Gastrocnemius medialis (tissue), 4 donors: Measurements from ENCODE around the gene C19orf25. TPM values are rescaled to one million over a fixed set of nuclear protein-coding genes. Genes with fewer than 3 reads are reported as not detected.
A peak's percentile ranks its signal among the peaks of the same experiment; 100 is the strongest.

Experiments used
- ATAC-seq, 2 donors: fragments of 150-250 bp; one replicate each; pipeline ENCODE4 v1.9.1; 2016
- DNase-seq, 2 donors: peaks; one replicate each; pipeline ENCODE4 v3.0.0-alpha.2; 2019
- H3K27ac ChIP-seq, 4 donors: fragments of 200-600 bp; sonication (generic); 1 replicate in 1 of 4; 2 replicates in 3 of 4; pipeline ENCODE4 v1.5.1; 2016 to 2018; ENCODE audit warnings: mild to moderate bottlenecking in 2 of 4, moderate library complexity in 1 of 4
- H3K27me3 ChIP-seq, 3 donors: fragments of 200-600 bp; sonication (generic) in 2 of 3; 1 replicate in 1 of 3; 2 replicates in 2 of 3; pipeline versions ENCODE4 v1.5.1 to v1.6.0; 2016 to 2019; ENCODE audit warnings: mild to moderate bottlenecking in 1 of 3, moderate library complexity in 1 of 3
- H3K36me3 ChIP-seq, 2 donors: fragments of 200-600 bp; sonication (generic) in 1 of 2; one replicate each; pipeline ENCODE4 v1.5.1; 2017 to 2018
- H3K4me1 ChIP-seq, 2 donors: fragments of 200-600 bp; sonication (generic) in 1 of 2; one replicate each; pipeline ENCODE4 v1.5.1; 2016 to 2017; ENCODE audit warnings: mild to moderate bottlenecking in 2 of 2
- H3K4me3 ChIP-seq, 4 donors: fragments of 200-600 bp; sonication (generic) in 3 of 4; 1 replicate in 1 of 4; 2 replicates in 3 of 4; pipeline ENCODE4 v1.5.1; 2016 to 2019; ENCODE audit warnings: mild to moderate bottlenecking in 2 of 4
- H3K9me3 ChIP-seq, 3 donors: fragments of 200-600 bp; sonication (generic) in 2 of 3; 1 replicate in 1 of 3; 2 replicates in 2 of 3; pipeline ENCODE4 v1.5.1; 2016 to 2019
- CTCF ChIP-seq, 5 experiments: fragments of 450-650 bp in 3 of 5; fragments of 200-600 bp in 2 of 5; sonication (generic) in 2 of 5; IDR thresholded peaks in 4 of 5; conservative IDR thresholded peaks in 1 of 5; 1 replicate in 4 of 5; 2 replicates in 1 of 5; pipeline ENCODE4 v1.5.1; 2016 to 2019; ENCODE audit warnings: antibody characterized with exemption in 5 of 5, mild to moderate bottlenecking in 3 of 5, moderate library complexity in 3 of 5
- POLR2A ChIP-seq, 2 donors: fragments of 450-650 bp; IDR thresholded peaks; one replicate each; pipeline ENCODE4 v1.6.1; 2017; ENCODE audit warnings: antibody characterized with exemption in 2 of 2, mild to moderate bottlenecking in 2 of 2, moderate library complexity in 2 of 2
- in situ Hi-C, 4 donors: fragments of 200-750 bp; cut with MboI; loops; one replicate each; pipeline versions ENCODE4 v1.15.0 to v1.8.0; 2017; ENCODE audit warnings: low sequenced_read_pairs in 4 of 4
- intact Hi-C: fragments of 100-400 bp; cut with DNase I; formaldehyde crosslinking; loops from one replicate; pipeline ENCODE4 v1.15.1; 2023; ENCODE audit warnings: low total_unique reads
- total RNA-seq, 4 donors: library from RNA; depleted of rRNA; stranded (reverse); fragments of >200 nt; gene quantifications; one replicate each; pipeline versions ENCODE4 v1.1.0 to v1.2.3, GENCODE V29; 2016

The C19orf25 gene
- total RNA-seq, 4 donors from 2014 or later: 18.7 to 25.7 (median 19.9) TPM

- H3K4me3 ChIP-seq: peak overlapping the region in 1 of 4 donors; percentile 16
- no peaks in the 10 kb centered on the region for H3K9me3 ChIP-seq
- DNase-seq (no peak), ATAC-seq (no peak)
- peaks cover 52 to 56% (median 54%) of the 10 kb centered on the region in 3 donors for H3K27me3 ChIP-seq
- H3K4me1 ChIP-seq: no peaks in the 10 kb centered on the region
- in situ Hi-C loops (no loop called here), intact Hi-C loops (no loop called here)
- no peak overlapping the region for H3K27ac ChIP-seq
- no peak for TF ChIP-seq POLR2A (IDR thresholded peaks at IDR 0.05)
- no peak for TF ChIP-seq CTCF (IDR thresholded peaks at IDR 0.05 in 4 of 5, conservative IDR thresholded peaks at IDR 0.05 in 1 of 5)
- H3K36me3 ChIP-seq: peaks cover 0 to 12% of the 10 kb centered on the region in 2 donors
Observed at GRCh38 chr19:1445932-1446712, 32.9 kb downstream of the C19orf25 start.

DNA sequence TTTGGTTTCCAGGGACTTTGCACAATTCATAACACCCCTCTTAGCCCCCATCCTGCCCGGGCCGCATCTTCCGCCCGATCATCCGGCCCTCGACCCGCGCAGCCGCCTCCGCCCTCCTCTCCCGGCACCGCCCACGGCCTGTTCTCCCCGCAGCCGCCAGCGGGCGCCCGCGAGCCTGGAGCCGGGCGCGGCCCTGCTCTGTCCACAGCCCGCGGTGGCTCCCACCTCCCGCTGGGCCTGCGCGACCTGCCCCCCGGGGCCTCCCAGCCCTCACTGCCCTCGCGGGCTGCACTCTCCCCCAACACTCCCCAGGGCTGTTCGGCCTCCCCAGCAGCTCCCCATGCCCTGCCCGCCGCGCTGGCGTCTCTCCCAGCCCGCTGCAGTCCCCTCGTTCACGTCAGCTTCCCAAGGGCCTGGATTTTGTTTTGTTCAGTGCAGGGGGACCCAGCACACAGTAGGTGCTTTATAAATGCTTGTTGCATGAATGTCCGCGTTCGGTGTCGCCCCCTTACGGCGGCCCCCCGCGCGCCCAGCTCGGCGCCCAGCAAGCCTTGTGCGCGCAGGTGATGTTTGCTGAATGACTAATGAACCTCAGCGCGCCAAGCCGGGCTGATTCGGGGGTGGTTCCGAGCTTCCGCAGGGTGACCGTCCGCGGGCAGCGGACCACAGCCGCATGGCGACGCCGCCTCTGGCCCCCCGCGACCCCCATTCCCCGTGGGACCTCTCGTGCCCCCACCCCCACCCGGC, 33.7 kb downstream of the C19orf25 start:
- DNase-seq: peak in 1 of 2 donors; percentile 43
- ATAC-seq: peak; percentile 83 to 89
- H3K36me3 ChIP-seq: peaks cover 0 to 19% of the 10 kb centered on the region in 2 donors
- in situ Hi-C loops (no loop called here), intact Hi-C loops (no loop called here)
- H3K4me1 ChIP-seq: no peaks in the 10 kb centered on the region
- no peak overlapping the region for H3K27ac ChIP-seq
- no peaks in the 10 kb centered on the region for H3K9me3 ChIP-seq
- H3K4me3 ChIP-seq: peak overlapping the region; percentile 16 to 60 (median 40)
- H3K27me3 ChIP-seq: peaks cover 45 to 48% (median 46%) of the 10 kb centered on the region in 3 donors
- TF ChIP-seq CTCF (IDR thresholded peaks at IDR 0.05 in 4 of 5, conservative IDR thresholded peaks at IDR 0.05 in 1 of 5): peak; percentile 75 to 92 (median 84)
- TF ChIP-seq POLR2A (IDR thresholded peaks at IDR 0.05): no peak

- Histone ChIP-seq H3K4me3 (no peak overlapping the region), H3K9me3 (no peaks in the 10 kb centered on the region), H3K36me3 (peaks cover 0 to 30% of the 10 kb centered on the region in 2 donors), H3K4me1 (peaks cover 14 to 23% of the 10 kb centered on the region in 2 donors), H3K27me3 (peaks cover 15% of the 10 kb centered on the region in 3 donors), H3K27ac (no peak overlapping the region)
- ATAC-seq: no peak
- intact Hi-C loops: no loop called here
- in situ Hi-C loops: no loop called here
- no peak for DNase-seq
- TF ChIP-seq CTCF (IDR thresholded peaks at IDR 0.05 in 4 of 5, conservative IDR thresholded peaks at IDR 0.05 in 1 of 5): no peak
- TF ChIP-seq POLR2A (IDR thresholded peaks at IDR 0.05): no peak
Observed at GRCh38 chr19:1441677-1442438, 37.2 kb downstream of the C19orf25 start.

DNA sequence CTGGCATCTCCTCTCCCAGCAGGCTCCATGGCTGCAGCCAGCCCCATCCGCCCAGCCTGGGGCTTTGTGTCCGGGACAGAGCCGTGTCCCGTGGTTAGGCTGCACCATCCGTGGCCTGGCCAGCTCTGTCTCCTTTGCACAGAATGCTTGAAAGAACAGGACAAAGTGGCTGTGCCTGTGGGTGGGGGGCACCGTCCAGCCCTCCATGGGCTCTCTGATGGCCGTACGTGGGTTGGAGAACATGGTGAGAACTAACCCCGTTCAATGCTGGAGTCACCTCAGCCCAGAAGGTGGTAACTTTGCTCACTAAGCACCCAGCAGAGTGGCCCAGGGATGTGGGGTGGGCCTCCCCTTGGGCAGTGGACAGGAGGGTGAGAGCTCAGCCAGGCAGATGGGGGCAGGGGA, 38.0 kb downstream of the C19orf25 start:
- no peak for TF ChIP-seq CTCF (IDR thresholded peaks at IDR 0.05 in 4 of 5, conservative IDR thresholded peaks at IDR 0.05 in 1 of 5)
- TF ChIP-seq POLR2A (IDR thresholded peaks at IDR 0.05): no peak
- Histone ChIP-seq H3K9me3 (no peaks in the 10 kb centered on the region), H3K27me3 (peaks cover 6 to 8% (median 7%) of the 10 kb centered on the region in 3 donors), H3K4me1 (peaks cover 14 to 29% of the 10 kb centered on the region in 2 donors), H3K4me3 (no peak overlapping the region), H3K36me3 (peaks cover 0 to 30% of the 10 kb centered on the region in 2 donors), H3K27ac (no peak overlapping the region)
- DNase-seq (no peak), ATAC-seq (no peak)
- intact Hi-C loops: no loop called here
- in situ Hi-C loops: no loop called here
